Upper lobe of right lung (tissue), 1 donor: ENCODE results near the gene PPT2. TPM values are rescaled to one million over a fixed set of nuclear protein-coding genes. Genes with fewer than 3 reads are reported as not detected.

ENCODE experiments used
- ATAC-seq: fragments of 200-7000 bp; cut with Tn5 transposase; one replicate; pipeline ENCODE4 v1.9.1; 2020; ENCODE audit warnings: mild to moderate bottlenecking, moderate library complexity
- DNase-seq: peaks from one replicate; pipeline ENCODE4 v3.0.0-alpha.2; 2020
- H3K27ac ChIP-seq: fragments of 200-600 bp; one replicate; pipeline ENCODE4 v1.8.0; 2022
- H3K27me3 ChIP-seq: fragments of 200-600 bp; one replicate; pipeline ENCODE4 v1.8.0; 2022; ENCODE audit warnings: mild to moderate bottlenecking
- H3K36me3 ChIP-seq: fragments of 200-600 bp; one replicate; pipeline ENCODE4 v1.8.0; 2022
- H3K4me1 ChIP-seq: fragments of 200-600 bp; one replicate; pipeline ENCODE4 v1.8.0; 2022
- H3K4me3 ChIP-seq: fragments of 200-600 bp; one replicate; pipeline ENCODE4 v1.8.0; 2022; ENCODE audit warnings: mild to moderate bottlenecking
- H3K9me3 ChIP-seq: fragments of 200-600 bp; one replicate; pipeline ENCODE4 v1.8.0; 2022
- intact Hi-C: fragments of 100-400 bp; cut with DNase I; formaldehyde crosslinking; loops from one replicate; pipeline ENCODE4 v1.11.0; 2022
- total RNA-seq: library from RNA; stranded (reverse); fragmentation: NEBNext Ultra II Directional; extraction: Animal tissue kit (Norgen Biotek cat#: 25700); gene quantifications from one replicate; pipeline ENCODE4 v1.2.1, GENCODE V29; 2021
- TF ChIP-seq, protein P1 (sequence below): fragments of 200-600 bp; IDR thresholded peaks from one replicate; pipeline ENCODE4 v1.8.0; 2022; ENCODE audit warnings: antibody characterized with exemption
- donor health status: DM: no; HTN: yes; CAD: no; lungs with severe emphysema.

Gene PPT2
- total RNA-seq, 1 donor from 2014 or later, result 19.2 TPM

GRCh38 chr6:32109114-32109764, 44.7 kb upstream of the PPT2 start, which contains the start of gene TNXB:
Gene TNXB (minus strand): TSS chr6:32109338. CDS start chr6:32098198, 11,140 bp downstream.
- TF ChIP-seq, protein P1, sequence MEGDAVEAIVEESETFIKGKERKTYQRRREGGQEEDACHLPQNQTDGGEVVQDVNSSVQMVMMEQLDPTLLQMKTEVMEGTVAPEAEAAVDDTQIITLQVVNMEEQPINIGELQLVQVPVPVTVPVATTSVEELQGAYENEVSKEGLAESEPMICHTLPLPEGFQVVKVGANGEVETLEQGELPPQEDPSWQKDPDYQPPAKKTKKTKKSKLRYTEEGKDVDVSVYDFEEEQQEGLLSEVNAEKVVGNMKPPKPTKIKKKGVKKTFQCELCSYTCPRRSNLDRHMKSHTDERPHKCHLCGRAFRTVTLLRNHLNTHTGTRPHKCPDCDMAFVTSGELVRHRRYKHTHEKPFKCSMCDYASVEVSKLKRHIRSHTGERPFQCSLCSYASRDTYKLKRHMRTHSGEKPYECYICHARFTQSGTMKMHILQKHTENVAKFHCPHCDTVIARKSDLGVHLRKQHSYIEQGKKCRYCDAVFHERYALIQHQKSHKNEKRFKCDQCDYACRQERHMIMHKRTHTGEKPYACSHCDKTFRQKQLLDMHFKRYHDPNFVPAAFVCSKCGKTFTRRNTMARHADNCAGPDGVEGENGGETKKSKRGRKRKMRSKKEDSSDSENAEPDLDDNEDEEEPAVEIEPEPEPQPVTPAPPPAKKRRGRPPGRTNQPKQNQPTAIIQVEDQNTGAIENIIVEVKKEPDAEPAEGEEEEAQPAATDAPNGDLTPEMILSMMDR, result no peak
- DNase-seq (no peak), ATAC-seq (peak; percentile 21)
- H3K9me3 ChIP-seq, result no peaks in the 10 kb centered on the region
- no peaks in the 10 kb centered on the region for H3K36me3 ChIP-seq
- peaks cover 56% of the 10 kb centered on the region for H3K4me1 ChIP-seq
- H3K27ac ChIP-seq, result peak within 1 kb of the TSS; percentile 84
- H3K4me3 ChIP-seq, result peak within 1 kb of the TSS; percentile 62
- intact Hi-C loops, result no loop called here
- H3K27me3 ChIP-seq, result no peaks in the 10 kb centered on the region

DNA sequence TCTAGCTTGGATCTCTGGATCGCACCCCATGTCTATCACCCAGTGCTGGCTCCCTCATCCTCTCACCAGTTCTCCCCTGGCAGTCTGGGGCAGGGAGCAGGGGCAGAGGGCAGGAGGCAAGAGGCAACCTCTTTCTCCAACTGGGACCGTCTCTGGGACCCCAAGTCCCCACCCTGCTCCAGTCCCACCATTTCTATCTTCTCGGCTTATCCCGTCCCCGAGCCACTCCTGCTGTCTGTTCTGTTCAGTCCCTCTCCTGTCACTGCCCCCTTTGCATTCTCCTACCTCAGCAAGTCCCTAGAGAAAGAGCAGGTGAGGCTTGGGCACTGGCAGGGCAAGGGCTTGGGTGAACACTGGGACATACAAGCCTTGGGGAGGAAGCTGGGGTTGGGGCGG, 44.2 kb upstream of the PPT2 start:
- H3K4me1 ChIP-seq, result peaks cover 59% of the 10 kb centered on the region
- TF ChIP-seq, protein P1, result no peak
- H3K36me3 ChIP-seq, result no peaks in the 10 kb centered on the region
- no peak for DNase-seq
- H3K4me3 ChIP-seq, result peak overlapping the region; percentile 62
- H3K27ac ChIP-seq, result peak overlapping the region; percentile 58
- ATAC-seq, result no peak
- intact Hi-C loops, result no loop called here
- H3K27me3 ChIP-seq, result no peaks in the 10 kb centered on the region
- no peaks in the 10 kb centered on the region for H3K9me3 ChIP-seq

GRCh38 chr6:32110632-32111031, 43.3 kb upstream of the PPT2 start:
- intact Hi-C loops, result no loop called here
- H3K27ac ChIP-seq, result peak overlapping the region; percentile 77
- H3K9me3 ChIP-seq, result no peaks in the 10 kb centered on the region
- no peaks in the 10 kb centered on the region for H3K27me3 ChIP-seq
- peaks cover 59% of the 10 kb centered on the region for H3K4me1 ChIP-seq
- H3K4me3 ChIP-seq, result no peak overlapping the region
- DNase-seq, result no peak
- peaks cover 2% of the 10 kb centered on the region for H3K36me3 ChIP-seq
- TF ChIP-seq, protein P1, result no peak
- no peak for ATAC-seq

DNA sequence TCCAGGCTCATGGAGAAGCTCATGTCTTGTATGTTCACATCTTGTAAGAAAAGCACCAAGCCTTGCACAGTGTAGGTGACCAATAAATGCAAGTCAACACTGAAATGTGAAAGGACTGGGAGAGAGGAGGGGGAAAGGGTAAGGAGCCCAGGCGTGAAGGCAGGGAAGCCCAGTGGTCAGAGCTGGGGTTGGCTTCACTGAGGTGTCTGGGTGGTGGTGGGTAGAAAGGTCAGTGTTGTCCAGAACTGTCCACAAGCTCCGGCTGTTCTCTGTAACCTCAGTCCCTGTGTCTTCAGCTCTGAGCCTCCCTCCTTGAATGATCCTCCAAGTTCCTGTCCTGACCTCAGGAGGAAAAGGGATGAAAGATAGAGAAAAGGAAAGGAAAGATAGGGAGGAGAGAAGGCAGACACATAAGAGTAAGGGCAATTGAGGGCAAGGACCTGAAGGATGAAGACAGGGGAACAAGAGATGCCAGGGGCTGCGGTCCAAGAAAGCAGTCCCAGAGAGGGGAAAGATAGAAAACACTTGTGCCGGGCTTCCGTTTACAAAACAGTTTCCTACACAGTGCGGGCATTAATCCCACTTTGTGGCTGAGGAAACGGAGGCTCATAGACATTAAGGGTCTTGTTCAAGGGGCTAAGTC, 42.4 kb upstream of the PPT2 start:
- Histone ChIP-seq H3K4me3 (no peak overlapping the region), H3K36me3 (peaks cover 12% of the 10 kb centered on the region), H3K4me1 (peaks cover 58% of the 10 kb centered on the region), H3K9me3 (no peaks in the 10 kb centered on the region), H3K27ac (peak overlapping the region; percentile 77), H3K27me3 (no peaks in the 10 kb centered on the region)
- intact Hi-C loops, result no loop called here
- no peak for DNase-seq
- no peak for ATAC-seq
- TF ChIP-seq, protein P1, result no peak

GRCh38 chr6:32112431-32112980, 41.4 kb upstream of the PPT2 start:
- no peak for ATAC-seq
- intact Hi-C loops, result no loop called here
- Histone ChIP-seq H3K27ac (peak overlapping the region; percentile 77), H3K36me3 (peaks cover 21% of the 10 kb centered on the region), H3K4me3 (no peak overlapping the region), H3K4me1 (peaks cover 50% of the 10 kb centered on the region), H3K9me3 (no peaks in the 10 kb centered on the region), H3K27me3 (no peaks in the 10 kb centered on the region)
- TF ChIP-seq, protein P1, result no peak
- no peak for DNase-seq
